Activated CD8-positive, alpha-beta memory T cell treated with anti-CD3 and anti-CD28 coated beads for 1 hour (primary cell): ENCODE results near the gene NR2F1-AS1.

Experiments
- DNase-seq, 2 donors: peaks; one replicate each; pipeline ENCODE4 v3.0.0-alpha.2; 2020; ENCODE audit warnings: low read depth in 1 of 2; ENCODE audit errors: extremely low read depth in 1 of 2

The NR2F1-AS1 gene

GRCh38 chr5:93578813-93579691 lies 2.0 kb downstream of the NR2F1-AS1 start:
- DNase-seq, result no peak

- DNase-seq, result no peak
Measured at GRCh38 chr5:93577854-93578812, 2.9 kb downstream of the NR2F1-AS1 start.

GRCh38 chr5:93576994-93577853 lies 3.8 kb downstream of the NR2F1-AS1 start:
- DNase-seq, result no peak

GRCh38 chr5:93575461-93576414 lies 5.3 kb downstream of the NR2F1-AS1 start:
- no peak for DNase-seq

GRCh38 chr5:93574491-93575305 lies 6.3 kb downstream of the NR2F1-AS1 start:
- no peak for DNase-seq

- no peak for DNase-seq
Measured at GRCh38 chr5:93573354-93574351, 7.4 kb downstream of the NR2F1-AS1 start.

- no peak for DNase-seq
Measured at GRCh38 chr5:93572608-93573353, 8.2 kb downstream of the NR2F1-AS1 start.

- DNase-seq, result no peak
Measured at GRCh38 chr5:93572101-93572607, 8.9 kb downstream of the NR2F1-AS1 start.

- no peak for DNase-seq
Measured at GRCh38 chr5:93571114-93571949, 9.7 kb downstream of the NR2F1-AS1 start.

- no peak for DNase-seq
Measured at GRCh38 chr5:93570294-93571113, 10.5 kb downstream of the NR2F1-AS1 start.

GRCh38 chr5:93569300-93570160 lies 11.5 kb downstream of the NR2F1-AS1 start:
- DNase-seq, result no peak

- DNase-seq, result no peak
Measured at GRCh38 chr5:93567424-93567823, 13.6 kb downstream of the NR2F1-AS1 start.

- DNase-seq, result no peak
Measured at GRCh38 chr5:93566091-93566490, 14.9 kb downstream of the NR2F1-AS1 start.
